GM12864 (cell line): ENCODE data around the gene MAGED2.

ENCODE experiments used
- DNase-seq: peaks from one replicate; pipeline ENCODE4 v3.0.0-alpha.2; 2011; ENCODE audit warnings: low read depth
- H3K4me3 ChIP-seq: 2 replicates; pipeline ENCODE4 v1.5.1; 2011; ENCODE audit warnings: mild to moderate bottlenecking, low read depth, low read length, control low read depth
- CTCF ChIP-seq: IDR thresholded peaks from 2 replicates; pipeline ENCODE4 v1.5.1; 2011; ENCODE audit warnings: low read depth, mild to moderate bottlenecking, moderate library complexity, low read length, control low read depth, inconsistent platforms; ENCODE audit errors: missing control alignments

Gene MAGED2

GRCh38 chrX:54808109-54808604 is 612 bp downstream of the MAGED2 start:
- peak overlapping the region; percentile 81 for H3K4me3 ChIP-seq
- DNase-seq = no peak
- TF ChIP-seq CTCF = no peak

GRCh38 chrX:54808605-54809483 is 1.3 kb downstream of the MAGED2 start:
- TF ChIP-seq CTCF = no peak
- peak; percentile 86 for DNase-seq
- H3K4me3 ChIP-seq = peak overlapping the region; percentile 81

GRCh38 chrX:54810532-54810931 is 3.0 kb downstream of the MAGED2 start:
- H3K4me3 ChIP-seq = no peak overlapping the region
- no peak for TF ChIP-seq CTCF
- no peak for DNase-seq

- DNase-seq = no peak
- H3K4me3 ChIP-seq = no peak overlapping the region
- no peak for TF ChIP-seq CTCF
Observed at GRCh38 chrX:54811301-54811885, 3.8 kb downstream of the MAGED2 start.

- DNase-seq = no peak
- no peak for TF ChIP-seq CTCF
- H3K4me3 ChIP-seq = no peak overlapping the region
Observed at GRCh38 chrX:54812306-54812705, 4.8 kb downstream of the MAGED2 start.

- no peak overlapping the region for H3K4me3 ChIP-seq
- no peak for DNase-seq
- no peak for TF ChIP-seq CTCF
Observed at GRCh38 chrX:54817220-54817820, 9.8 kb downstream of the MAGED2 start.
